WTC11 (cell line): ENCODE measurements around the gene PPP4R3B. TPM values are rescaled to one million over a fixed set of nuclear protein-coding genes. Genes with fewer than 3 reads are reported as not detected.
"Not testable (repeated sequence)": the region's sequence is repeated elsewhere in the genome, so short reads cannot be mapped to it uniquely, and the experiment has no call there.

ENCODE experiments used
- ATAC-seq: fragments of 200-7000 bp; cut with Tn5 transposase; 2 replicates; pipeline ENCODE4 v1.10.0; 2021; ENCODE audit warnings: mild to moderate bottlenecking, moderate library complexity
- CTCF ChIA-PET: fragments of 300-600 bp; sonication (Branson Sonifier 250); formaldehyde crosslinking; loops from one replicate; lab custom pipeline; 2021; ENCODE audit warnings: antibody characterized with exemption; lab: Charles Lee
- POLR2A ChIA-PET: fragments of 350-600 bp; sonication (Branson Sonifier 250); formaldehyde crosslinking; loops from one replicate; lab custom pipeline; 2021; ENCODE audit warnings: antibody characterized with exemption; lab: Charles Lee
- DNase-seq: peaks from one replicate; pipeline ENCODE4 v3.0.0; 2021; ENCODE audit warnings: low spot score
- H3K27ac Mint-ChIP-seq: 2 replicates; pipeline ENCODE4 v1.8.0; 2021; ENCODE audit warnings: mixed read lengths
- H3K27me3 Mint-ChIP-seq: 2 replicates; pipeline ENCODE4 v1.8.0; 2021; ENCODE audit warnings: low read depth, mild to moderate bottlenecking, moderate library complexity, mixed read lengths
- H3K36me3 Mint-ChIP-seq: 2 replicates; pipeline ENCODE4 v1.8.0; 2021; ENCODE audit warnings: mixed read lengths
- H3K4me1 Mint-ChIP-seq: 2 replicates; pipeline ENCODE4 v1.8.0; 2022; ENCODE audit warnings: mixed read lengths
- H3K4me3 Mint-ChIP-seq: 2 replicates; pipeline ENCODE4 v1.8.0; 2021; ENCODE audit warnings: mild to moderate bottlenecking, moderate library complexity, mixed read lengths
- H3K9me3 Mint-ChIP-seq: 2 replicates; pipeline ENCODE4 v1.8.0; 2021; ENCODE audit warnings: mixed read lengths
- EMX1 ChIP-seq: fragments of 250-450 bp; sonication (Bioruptor Pico); IDR thresholded peaks from 2 replicates; pipeline ENCODE4 v1.8.0; 2021; ENCODE audit warnings: mild to moderate bottlenecking
- GRHL2 ChIP-seq: fragments of 250-450 bp; sonication (Bioruptor Pico); IDR thresholded peaks from 2 replicates; pipeline ENCODE4 v1.8.0; 2022; ENCODE audit warnings: mild to moderate bottlenecking, moderate library complexity; ENCODE audit not compliant: insufficient replicate concordance, severe bottlenecking
- HMGA2 ChIP-seq: fragments of 250-450 bp; sonication (Bioruptor Pico); IDR thresholded peaks from 2 replicates; pipeline ENCODE4 v1.4.0; 2021; ENCODE audit warnings: mild to moderate bottlenecking, moderate library complexity
- NFATC4 ChIP-seq: fragments of 250-450 bp; sonication (Bioruptor Pico); IDR thresholded peaks from 2 replicates; pipeline ENCODE4 v1.9.0; 2021; ENCODE audit warnings: mild to moderate bottlenecking
- NR3C1 ChIP-seq: sonication (generic); formaldehyde crosslinking; conservative IDR thresholded peaks from 2 replicates; pipeline ENCODE4 v1.8.1; 2023; ENCODE audit warnings: low read depth, mild to moderate bottlenecking, missing genetic modification reagents
- RELA ChIP-seq: sonication (generic); formaldehyde crosslinking; IDR thresholded peaks from 2 replicates; pipeline ENCODE4 v1.8.1; 2022; ENCODE audit warnings: missing genetic modification reagents, mild to moderate bottlenecking, borderline replicate concordance
- TEAD4 ChIP-seq: sonication (generic); formaldehyde crosslinking; IDR thresholded peaks from 2 replicates; pipeline ENCODE4 v1.8.0; 2022; ENCODE audit warnings: mild to moderate bottlenecking, missing genetic modification reagents
- ZNF138 ChIP-seq: sonication (generic); formaldehyde crosslinking; conservative IDR thresholded peaks from 2 replicates; pipeline ENCODE4 v1.8.1; 2022; ENCODE audit warnings: mild to moderate bottlenecking, moderate library complexity, missing genetic modification reagents
- ZNF219 ChIP-seq: sonication (generic); formaldehyde crosslinking; IDR thresholded peaks from 2 replicates; pipeline ENCODE4 v1.8.0; 2023; ENCODE audit warnings: missing genetic modification reagents, mild to moderate bottlenecking, borderline replicate concordance
- total RNA-seq: library from RNA; stranded (reverse); gene quantifications from 3 replicates; pipeline ENCODE4 v1.2.3, GENCODE V29; 2021
- TF ChIP-seq, protein P1 (sequence below): sonication (generic); formaldehyde crosslinking; IDR thresholded peaks from 2 replicates; pipeline ENCODE4 v1.8.1; 2023; ENCODE audit warnings: mild to moderate bottlenecking, missing genetic modification reagents, borderline replicate concordance
- TF ChIP-seq, protein P2 (sequence below): sonication (generic); formaldehyde crosslinking; IDR thresholded peaks from 2 replicates; pipeline ENCODE4 v1.8.1; 2023; ENCODE audit warnings: mild to moderate bottlenecking, missing genetic modification reagents
- TF ChIP-seq, protein P3 (sequence below): fragments of 250-450 bp; sonication (Bioruptor Pico); IDR thresholded peaks from 2 replicates; pipeline ENCODE4 v1.9.0; 2021; ENCODE audit warnings: moderate library complexity, mild to moderate bottlenecking, inconsistent platforms, borderline replicate concordance
- TF ChIP-seq, protein P4 (sequence below): sonication (generic); formaldehyde crosslinking; IDR thresholded peaks from 2 replicates; pipeline ENCODE4 v1.8.0; 2022; ENCODE audit warnings: mild to moderate bottlenecking, missing genetic modification reagents
- TF ChIP-seq, protein P5 (sequence below): sonication (generic); formaldehyde crosslinking; IDR thresholded peaks from 2 replicates; pipeline ENCODE4 v1.8.0; 2022; ENCODE audit warnings: mild to moderate bottlenecking, missing genetic modification reagents

The PPP4R3B gene
- total RNA-seq, 1 experiment from 2014 or later = 39.0 TPM

DNA sequence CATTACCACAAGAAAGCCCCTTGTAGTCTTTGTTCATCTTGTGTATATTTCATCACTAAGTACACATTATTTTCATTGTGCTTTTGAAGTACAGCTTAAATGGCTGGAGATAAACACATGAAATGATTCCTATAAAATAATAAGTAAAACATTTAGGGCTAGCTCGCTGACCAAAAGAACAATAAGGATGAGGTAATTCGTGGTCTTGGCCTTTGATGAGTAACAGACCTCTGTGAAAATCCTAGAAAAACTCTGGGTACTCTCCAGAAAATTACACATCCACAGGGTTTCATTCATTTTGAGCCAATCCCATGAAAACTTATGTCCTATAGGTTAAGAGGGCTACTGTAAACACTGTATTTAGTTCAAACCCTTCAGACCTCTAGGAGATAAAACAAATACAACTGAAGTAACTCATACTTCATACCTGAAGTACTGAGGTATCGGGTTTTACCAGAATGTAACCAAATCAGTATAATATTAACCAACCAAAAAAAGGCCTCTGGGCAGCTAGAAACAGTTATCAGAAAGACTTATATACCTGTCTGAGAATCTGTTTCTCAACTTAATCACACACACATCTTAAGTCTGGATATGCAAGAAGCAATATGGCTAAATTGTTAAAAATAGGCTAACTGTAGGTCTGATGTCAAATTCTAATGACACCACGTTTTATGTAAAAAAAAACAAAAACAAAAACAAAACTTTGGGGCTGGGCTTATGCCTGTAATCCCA is 66.9 kb downstream of the PPP4R3B start (continued):
- TF ChIP-seq, protein P1, sequence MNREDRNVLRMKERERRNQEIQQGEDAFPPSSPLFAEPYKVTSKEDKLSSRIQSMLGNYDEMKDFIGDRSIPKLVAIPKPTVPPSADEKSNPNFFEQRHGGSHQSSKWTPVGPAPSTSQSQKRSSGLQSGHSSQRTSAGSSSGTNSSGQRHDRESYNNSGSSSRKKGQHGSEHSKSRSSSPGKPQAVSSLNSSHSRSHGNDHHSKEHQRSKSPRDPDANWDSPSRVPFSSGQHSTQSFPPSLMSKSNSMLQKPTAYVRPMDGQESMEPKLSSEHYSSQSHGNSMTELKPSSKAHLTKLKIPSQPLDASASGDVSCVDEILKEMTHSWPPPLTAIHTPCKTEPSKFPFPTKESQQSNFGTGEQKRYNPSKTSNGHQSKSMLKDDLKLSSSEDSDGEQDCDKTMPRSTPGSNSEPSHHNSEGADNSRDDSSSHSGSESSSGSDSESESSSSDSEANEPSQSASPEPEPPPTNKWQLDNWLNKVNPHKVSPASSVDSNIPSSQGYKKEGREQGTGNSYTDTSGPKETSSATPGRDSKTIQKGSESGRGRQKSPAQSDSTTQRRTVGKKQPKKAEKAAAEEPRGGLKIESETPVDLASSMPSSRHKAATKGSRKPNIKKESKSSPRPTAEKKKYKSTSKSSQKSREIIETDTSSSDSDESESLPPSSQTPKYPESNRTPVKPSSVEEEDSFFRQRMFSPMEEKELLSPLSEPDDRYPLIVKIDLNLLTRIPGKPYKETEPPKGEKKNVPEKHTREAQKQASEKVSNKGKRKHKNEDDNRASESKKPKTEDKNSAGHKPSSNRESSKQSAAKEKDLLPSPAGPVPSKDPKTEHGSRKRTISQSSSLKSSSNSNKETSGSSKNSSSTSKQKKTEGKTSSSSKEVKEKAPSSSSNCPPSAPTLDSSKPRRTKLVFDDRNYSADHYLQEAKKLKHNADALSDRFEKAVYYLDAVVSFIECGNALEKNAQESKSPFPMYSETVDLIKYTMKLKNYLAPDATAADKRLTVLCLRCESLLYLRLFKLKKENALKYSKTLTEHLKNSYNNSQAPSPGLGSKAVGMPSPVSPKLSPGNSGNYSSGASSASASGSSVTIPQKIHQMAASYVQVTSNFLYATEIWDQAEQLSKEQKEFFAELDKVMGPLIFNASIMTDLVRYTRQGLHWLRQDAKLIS = no peak
- TF ChIP-seq, protein P2, sequence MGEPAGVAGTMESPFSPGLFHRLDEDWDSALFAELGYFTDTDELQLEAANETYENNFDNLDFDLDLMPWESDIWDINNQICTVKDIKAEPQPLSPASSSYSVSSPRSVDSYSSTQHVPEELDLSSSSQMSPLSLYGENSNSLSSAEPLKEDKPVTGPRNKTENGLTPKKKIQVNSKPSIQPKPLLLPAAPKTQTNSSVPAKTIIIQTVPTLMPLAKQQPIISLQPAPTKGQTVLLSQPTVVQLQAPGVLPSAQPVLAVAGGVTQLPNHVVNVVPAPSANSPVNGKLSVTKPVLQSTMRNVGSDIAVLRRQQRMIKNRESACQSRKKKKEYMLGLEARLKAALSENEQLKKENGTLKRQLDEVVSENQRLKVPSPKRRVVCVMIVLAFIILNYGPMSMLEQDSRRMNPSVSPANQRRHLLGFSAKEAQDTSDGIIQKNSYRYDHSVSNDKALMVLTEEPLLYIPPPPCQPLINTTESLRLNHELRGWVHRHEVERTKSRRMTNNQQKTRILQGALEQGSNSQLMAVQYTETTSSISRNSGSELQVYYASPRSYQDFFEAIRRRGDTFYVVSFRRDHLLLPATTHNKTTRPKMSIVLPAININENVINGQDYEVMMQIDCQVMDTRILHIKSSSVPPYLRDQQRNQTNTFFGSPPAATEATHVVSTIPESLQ (CRISPR knock-in tag) = no peak

DNA sequence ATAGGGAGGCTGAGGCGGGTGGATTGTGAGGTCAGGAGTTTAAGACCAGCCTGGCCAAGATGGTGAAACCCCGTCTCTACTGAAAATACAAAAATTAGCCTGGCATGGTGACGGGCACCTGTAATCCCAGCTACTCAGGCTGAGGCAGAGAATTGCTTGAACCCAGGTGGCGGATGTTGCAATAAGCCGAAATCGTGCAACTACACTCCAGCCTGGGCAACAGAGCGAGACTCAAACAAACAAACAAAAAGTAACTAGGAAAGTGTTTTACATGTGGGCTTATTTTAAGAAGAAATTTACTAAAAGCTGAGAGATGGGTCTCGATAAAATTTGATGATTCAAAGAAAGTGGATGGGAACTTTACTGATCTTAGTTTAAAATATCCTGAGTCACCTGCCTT is 69.7 kb downstream of the PPP4R3B start:
- H3K4me1 Mint-ChIP-seq, H3K27ac Mint-ChIP-seq, CTCF ChIA-PET, H3K36me3 Mint-ChIP-seq, H3K4me3 Mint-ChIP-seq, H3K9me3 Mint-ChIP-seq, H3K27me3 Mint-ChIP-seq, DNase-seq, POLR2A ChIA-PET, ATAC-seq: not testable (repeated sequence)

DNA sequence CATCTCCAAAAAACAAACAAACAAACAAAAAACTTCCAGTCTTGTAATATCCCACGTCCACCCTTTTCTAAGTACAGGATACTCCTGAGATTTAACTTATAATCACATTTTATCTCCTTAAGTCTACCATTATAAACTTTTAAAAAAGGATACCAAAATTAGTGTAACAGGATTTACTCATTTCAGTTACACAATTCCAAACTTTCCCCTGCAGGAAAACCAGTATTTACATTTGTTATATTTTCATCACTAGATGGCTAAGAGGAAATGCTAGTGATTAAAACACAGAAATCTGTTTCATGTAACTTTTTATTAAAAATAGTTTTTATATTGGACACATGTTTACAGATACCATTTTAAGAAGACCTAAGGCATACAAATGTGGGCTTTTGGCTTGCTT is 70.4 kb downstream of the PPP4R3B start:
- TF ChIP-seq NR3C1 = no peak
- no peak for TF ChIP-seq ZNF219
- no peak for TF ChIP-seq ZNF138 (CRISPR knock-in tag)
- TF ChIP-seq TEAD4 = no peak
- TF ChIP-seq, protein P3, sequence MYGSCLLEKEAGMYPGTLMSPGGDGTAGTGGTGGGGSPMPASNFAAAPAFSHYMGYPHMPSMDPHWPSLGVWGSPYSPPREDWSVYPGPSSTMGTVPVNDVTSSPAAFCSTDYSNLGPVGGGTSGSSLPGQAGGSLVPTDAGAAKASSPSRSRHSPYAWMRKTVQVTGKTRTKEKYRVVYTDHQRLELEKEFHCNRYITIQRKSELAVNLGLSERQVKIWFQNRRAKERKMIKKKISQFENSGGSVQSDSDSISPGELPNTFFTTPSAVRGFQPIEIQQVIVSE (CRISPR knock-in tag) = no peak
- TF ChIP-seq EMX1 (CRISPR knock-in tag) = no peak
- no peak for TF ChIP-seq GRHL2 (CRISPR knock-in tag)
- TF ChIP-seq NFATC4 (CRISPR knock-in tag) = no peak
- TF ChIP-seq RELA (CRISPR knock-in tag) = no peak
- no peak for TF ChIP-seq HMGA2 (CRISPR knock-in tag)
- TF ChIP-seq, protein P4, sequence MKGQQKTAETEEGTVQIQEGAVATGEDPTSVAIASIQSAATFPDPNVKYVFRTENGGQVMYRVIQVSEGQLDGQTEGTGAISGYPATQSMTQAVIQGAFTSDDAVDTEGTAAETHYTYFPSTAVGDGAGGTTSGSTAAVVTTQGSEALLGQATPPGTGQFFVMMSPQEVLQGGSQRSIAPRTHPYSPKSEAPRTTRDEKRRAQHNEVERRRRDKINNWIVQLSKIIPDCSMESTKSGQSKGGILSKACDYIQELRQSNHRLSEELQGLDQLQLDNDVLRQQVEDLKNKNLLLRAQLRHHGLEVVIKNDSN (CRISPR knock-in tag) = no peak
- TF ChIP-seq, protein P5, sequence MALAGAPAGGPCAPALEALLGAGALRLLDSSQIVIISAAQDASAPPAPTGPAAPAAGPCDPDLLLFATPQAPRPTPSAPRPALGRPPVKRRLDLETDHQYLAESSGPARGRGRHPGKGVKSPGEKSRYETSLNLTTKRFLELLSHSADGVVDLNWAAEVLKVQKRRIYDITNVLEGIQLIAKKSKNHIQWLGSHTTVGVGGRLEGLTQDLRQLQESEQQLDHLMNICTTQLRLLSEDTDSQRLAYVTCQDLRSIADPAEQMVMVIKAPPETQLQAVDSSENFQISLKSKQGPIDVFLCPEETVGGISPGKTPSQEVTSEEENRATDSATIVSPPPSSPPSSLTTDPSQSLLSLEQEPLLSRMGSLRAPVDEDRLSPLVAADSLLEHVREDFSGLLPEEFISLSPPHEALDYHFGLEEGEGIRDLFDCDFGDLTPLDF (CRISPR knock-in tag) = no peak
- TF ChIP-seq, all 79 proteins: peak for 0
- no peaks in the 10 kb centered on the region for H3K9me3 Mint-ChIP-seq
- no peak overlapping the region for H3K27ac Mint-ChIP-seq
- POLR2A ChIA-PET = no interaction called here
- DNase-seq (no peak), ATAC-seq (no peak)
- CTCF ChIA-PET = no interaction called here
- no peaks in the 10 kb centered on the region for H3K4me1 Mint-ChIP-seq
- H3K36me3 Mint-ChIP-seq = peaks cover 4% of the 10 kb centered on the region; the same call in 1 of the 2 replicates
- no peaks in the 10 kb centered on the region for H3K27me3 Mint-ChIP-seq
- H3K4me3 Mint-ChIP-seq = no peak overlapping the region
